HG03103 (cell line): ENCODE results near the gene AP1B1.
"Not testable (repeated sequence)": the region's sequence is repeated elsewhere in the genome, so short reads cannot be mapped to it uniquely, and the experiment has no call there.

Source experiments
- ATAC-seq: cut with Tn5 transposase; IDR thresholded peaks from one replicate; pipeline ENCODE4 v1.9.1; 2021; ENCODE audit warnings: low read depth; ENCODE audit not compliant: unreplicated experiment

AP1B1 gene

GRCh38 chr22:29390270-29390669, 1.9 kb upstream of the AP1B1 start:
- ATAC-seq, result no peak

- no peak for ATAC-seq
These were observed 355 bp upstream of the AP1B1 start for GRCh38 chr22:29388759-29389090.

GRCh38 chr22:29386708-29387107, 1.7 kb downstream of the AP1B1 start:
- no peak for ATAC-seq

- no peak for ATAC-seq
These were observed 2.6 kb downstream of the AP1B1 start for GRCh38 chr22:29385748-29386147.

GRCh38 chr22:29385151-29385704, 3.1 kb downstream of the AP1B1 start:
- ATAC-seq, result no peak

- no peak for ATAC-seq
These were observed 4.6 kb downstream of the AP1B1 start for GRCh38 chr22:29383740-29384139.

- ATAC-seq, result no peak
These were observed 5.6 kb downstream of the AP1B1 start for GRCh38 chr22:29382580-29383302.

GRCh38 chr22:29380856-29381255, 7.5 kb downstream of the AP1B1 start:
- no peak for ATAC-seq

- ATAC-seq, result no peak
These were observed 8.2 kb downstream of the AP1B1 start for GRCh38 chr22:29380032-29380781.

GRCh38 chr22:29379258-29379657, 9.1 kb downstream of the AP1B1 start:
- ATAC-seq, result no peak

- no peak for ATAC-seq
These were observed 10.4 kb downstream of the AP1B1 start for GRCh38 chr22:29377979-29378378.

GRCh38 chr22:29376705-29377104, 11.7 kb downstream of the AP1B1 start:
- not testable (repeated sequence) for ATAC-seq

- ATAC-seq, result no peak
These were observed 12.8 kb downstream of the AP1B1 start for GRCh38 chr22:29375398-29376076.

- not testable (repeated sequence) for ATAC-seq
These were observed 13.6 kb downstream of the AP1B1 start for GRCh38 chr22:29374806-29375205.

GRCh38 chr22:29374401-29374800, 14.0 kb downstream of the AP1B1 start:
- ATAC-seq, result no peak

- ATAC-seq, result no peak
These were observed 17.8 kb downstream of the AP1B1 start for GRCh38 chr22:29370537-29370936.

GRCh38 chr22:29369460-29369859, 18.9 kb downstream of the AP1B1 start:
- ATAC-seq, result no peak

GRCh38 chr22:29359469-29359868, 28.9 kb downstream of the AP1B1 start:
- ATAC-seq, result no peak

- not testable (repeated sequence) for ATAC-seq
These were observed 31.0 kb downstream of the AP1B1 start for GRCh38 chr22:29357193-29357890.

- ATAC-seq, result no peak
These were observed 34.5 kb downstream of the AP1B1 start for GRCh38 chr22:29353860-29354259.

- ATAC-seq, result no peak
These were observed 35.1 kb downstream of the AP1B1 start for GRCh38 chr22:29353286-29353685.
